ENCODE data around the gene TMEM9B. TPM values are rescaled to one million over a fixed set of nuclear protein-coding genes. Genes with fewer than 3 reads are reported as not detected.
"Not testable (repeated sequence)": the region's sequence is repeated elsewhere in the genome, so short reads cannot be mapped to it uniquely, and the experiment has no call there.

TMEM9B gene
- total RNA-seq, 4 donors from 2014 or later, result 31.9 to 44.4 (median 42.1) TPM

GRCh38 chr11:8937659-8938058 is 26.6 kb downstream of the TMEM9B start:
- DNase-seq (ENCODE audit: low spot score) (no peak), ATAC-seq (ENCODE audit: low FRiP score) (no peak)
- TF ChIP-seq, protein P1, sequence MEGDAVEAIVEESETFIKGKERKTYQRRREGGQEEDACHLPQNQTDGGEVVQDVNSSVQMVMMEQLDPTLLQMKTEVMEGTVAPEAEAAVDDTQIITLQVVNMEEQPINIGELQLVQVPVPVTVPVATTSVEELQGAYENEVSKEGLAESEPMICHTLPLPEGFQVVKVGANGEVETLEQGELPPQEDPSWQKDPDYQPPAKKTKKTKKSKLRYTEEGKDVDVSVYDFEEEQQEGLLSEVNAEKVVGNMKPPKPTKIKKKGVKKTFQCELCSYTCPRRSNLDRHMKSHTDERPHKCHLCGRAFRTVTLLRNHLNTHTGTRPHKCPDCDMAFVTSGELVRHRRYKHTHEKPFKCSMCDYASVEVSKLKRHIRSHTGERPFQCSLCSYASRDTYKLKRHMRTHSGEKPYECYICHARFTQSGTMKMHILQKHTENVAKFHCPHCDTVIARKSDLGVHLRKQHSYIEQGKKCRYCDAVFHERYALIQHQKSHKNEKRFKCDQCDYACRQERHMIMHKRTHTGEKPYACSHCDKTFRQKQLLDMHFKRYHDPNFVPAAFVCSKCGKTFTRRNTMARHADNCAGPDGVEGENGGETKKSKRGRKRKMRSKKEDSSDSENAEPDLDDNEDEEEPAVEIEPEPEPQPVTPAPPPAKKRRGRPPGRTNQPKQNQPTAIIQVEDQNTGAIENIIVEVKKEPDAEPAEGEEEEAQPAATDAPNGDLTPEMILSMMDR (IDR thresholded peaks at IDR 0.05), result no peak

DNA sequence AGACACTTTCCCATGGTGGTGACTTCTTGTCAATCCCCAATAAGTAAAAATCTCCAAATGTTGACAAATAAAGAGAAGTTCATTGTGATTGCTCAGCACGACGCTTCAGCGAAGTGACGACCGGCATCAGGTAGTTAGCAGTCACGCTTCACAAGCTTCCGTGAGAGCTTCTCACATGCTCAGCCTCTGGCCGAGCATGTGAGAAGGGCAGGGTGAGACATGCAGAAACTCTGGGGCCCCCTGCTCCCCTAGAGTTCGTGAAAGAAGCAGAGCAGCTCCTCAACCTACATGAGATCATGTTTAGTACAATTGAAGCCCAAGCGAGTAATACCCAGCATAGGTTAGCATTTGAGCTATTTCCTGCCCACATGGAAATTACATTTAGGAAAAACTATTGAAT is 27.1 kb downstream of the TMEM9B start:
- ATAC-seq (ENCODE audit: low FRiP score) (no peak), DNase-seq (ENCODE audit: low spot score) (no peak)
- TF ChIP-seq, protein P1 (IDR thresholded peaks at IDR 0.05), result no peak

DNA sequence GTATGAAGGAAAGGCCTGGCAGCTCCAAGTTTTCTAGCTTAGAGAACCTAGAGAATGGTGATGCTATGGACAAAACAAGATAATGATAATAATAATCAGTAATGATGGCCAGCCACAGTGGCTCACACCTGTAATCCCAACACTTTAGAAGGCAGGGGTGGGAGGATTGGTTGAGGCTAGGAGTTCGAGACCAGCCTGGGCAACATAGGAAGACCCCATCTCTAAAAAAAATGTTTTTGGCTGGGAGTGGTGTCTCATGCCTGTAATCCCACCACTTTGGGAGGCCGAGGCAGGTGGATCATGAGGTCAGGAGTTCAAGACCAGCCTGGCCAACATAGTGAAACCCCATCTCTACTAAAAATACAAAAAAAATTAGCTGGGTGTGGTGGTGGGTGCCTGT is 28.5 kb downstream of the TMEM9B start:
- not testable (repeated sequence) for ATAC-seq (ENCODE audit: low FRiP score); DNase-seq (ENCODE audit: low spot score)

DNA sequence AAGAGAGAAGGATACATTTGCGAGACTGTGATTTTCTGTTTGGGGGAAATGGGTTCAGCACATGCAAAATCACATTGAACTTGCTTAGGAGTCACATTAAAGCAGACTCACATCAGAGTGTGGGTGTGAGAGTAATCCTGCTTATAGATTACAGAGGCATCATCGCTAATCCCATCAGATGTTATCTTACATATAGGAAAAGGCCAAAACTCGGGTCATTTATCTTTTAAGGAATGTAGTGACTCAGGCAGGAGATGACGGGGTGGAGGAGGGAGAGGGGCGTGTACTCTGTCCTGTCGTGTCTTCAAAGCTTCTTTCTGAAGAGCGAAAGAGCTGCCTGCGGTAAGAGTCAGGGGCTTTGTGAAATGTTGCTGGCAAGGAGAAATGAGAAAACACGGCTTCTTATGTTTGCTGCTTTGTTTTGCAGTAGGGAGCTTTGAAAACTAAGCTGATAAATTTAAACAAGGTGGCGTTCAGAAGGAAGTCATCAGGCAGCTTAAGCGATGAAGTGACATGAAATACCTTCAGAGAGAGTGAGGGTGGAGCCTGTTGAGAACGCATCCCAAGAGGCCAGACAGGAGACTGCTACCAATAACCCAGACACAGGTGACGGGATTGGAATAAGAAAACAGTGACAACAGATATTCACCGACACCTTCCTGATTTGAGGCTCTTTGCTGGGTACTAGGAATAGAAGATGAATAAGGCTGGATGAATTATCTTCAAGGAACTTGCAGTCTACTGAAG is 29.3 kb downstream of the TMEM9B start:
- TF ChIP-seq, protein P1 (IDR thresholded peaks at IDR 0.05), result no peak
- ATAC-seq (ENCODE audit: low FRiP score) (peak; percentile 81), DNase-seq (ENCODE audit: low spot score) (no peak)

GRCh38 chr11:8933931-8934330 is 30.3 kb downstream of the TMEM9B start:
- TF ChIP-seq, protein P1 (IDR thresholded peaks at IDR 0.05), result no peak
- ATAC-seq (ENCODE audit: low FRiP score) (no peak), DNase-seq (ENCODE audit: low spot score) (no peak)

DNA sequence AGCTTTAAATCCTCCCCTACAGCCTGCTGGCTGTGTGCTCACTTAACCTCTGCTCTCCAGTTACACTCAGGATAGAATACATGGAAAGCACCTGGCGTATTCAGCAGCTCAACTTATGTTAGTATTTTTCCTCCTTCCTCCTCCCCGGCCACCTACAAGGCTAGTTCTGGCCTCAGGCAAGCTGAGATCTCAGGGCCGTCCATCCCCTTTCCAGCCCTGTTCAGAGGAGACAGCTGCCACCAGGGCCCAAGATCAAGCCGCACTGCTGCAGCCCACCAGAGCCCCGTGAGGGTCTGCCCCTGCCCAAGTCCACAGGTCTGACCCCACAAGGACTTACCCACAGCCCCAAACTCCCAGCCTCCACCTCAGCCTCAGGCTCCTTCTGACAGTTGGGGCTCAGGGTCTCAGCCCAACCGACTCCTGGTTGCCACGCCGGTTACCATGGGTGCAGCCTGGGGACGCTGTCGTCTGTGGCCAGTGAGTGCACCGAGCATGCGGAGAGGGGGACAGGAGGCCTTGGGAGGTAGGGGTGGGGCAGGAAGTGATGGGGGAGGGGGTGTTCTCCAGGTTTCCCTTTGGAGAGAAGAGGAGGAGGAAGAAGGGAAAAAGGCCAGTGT is 31.6 kb downstream of the TMEM9B start, which contains the start of gene C11orf16:
TSS of gene C11orf16 (minus strand) at position 384 of the 617 bp plus-strand sequence. CDS start 639 bp downstream, outside the sequence.
- TF ChIP-seq, protein P1 (IDR thresholded peaks at IDR 0.05), result no peak
- DNase-seq (ENCODE audit: low spot score) (no peak), ATAC-seq (ENCODE audit: low FRiP score) (no peak)

DNA sequence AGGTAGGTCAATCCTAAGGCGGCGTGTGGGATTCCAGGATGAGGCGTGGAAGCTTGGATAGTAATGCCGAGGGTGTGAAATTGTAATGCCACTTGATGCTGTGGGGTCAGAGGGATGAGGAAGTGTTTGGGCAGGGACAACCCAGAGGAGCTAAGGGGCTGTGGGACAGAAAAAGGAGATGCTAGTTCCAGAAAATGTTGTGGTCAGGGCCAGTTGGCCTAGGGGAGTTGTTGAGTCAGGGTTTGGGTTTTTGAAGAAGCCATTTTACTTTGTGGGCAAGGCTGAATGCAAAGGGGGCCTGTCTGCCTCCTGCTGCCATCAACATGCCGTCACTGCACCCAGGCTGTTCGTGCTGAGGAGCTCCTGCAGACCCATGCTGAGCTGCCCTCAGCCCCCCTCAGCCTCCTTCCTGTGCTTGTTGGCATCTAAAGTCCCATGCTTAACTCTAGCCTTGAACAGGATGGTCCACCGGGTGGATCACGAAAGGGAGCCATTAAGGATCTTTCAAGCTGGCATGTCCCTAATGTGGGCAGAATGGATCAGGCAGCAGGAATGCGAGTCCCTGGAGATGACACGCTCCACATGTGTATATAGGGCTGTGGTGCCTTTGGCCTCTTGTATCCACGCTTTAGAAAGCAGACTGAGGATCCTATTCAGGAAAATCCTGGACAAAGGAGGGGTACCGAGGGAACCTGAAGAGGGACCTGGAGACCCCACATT is 33.6 kb downstream of the TMEM9B start:
- no peak for ATAC-seq (ENCODE audit: low FRiP score)
- TF ChIP-seq, protein P1 (IDR thresholded peaks at IDR 0.05), result no peak
- no peak for DNase-seq (ENCODE audit: low spot score)

Data from omental fat pad (tissue), 4 donors.